Esophagus muscularis mucosa (tissue), 4 donors: ENCODE data around the gene ELL2.

ENCODE experiments used
- CTCF ChIP-seq, 3 experiments: fragments of 200-600 bp in 2 of 3; fragments of 450-650 bp in 1 of 3; sonication (generic) in 2 of 3; IDR thresholded peaks; one replicate each; pipeline ENCODE4 v1.5.1; 2017 to 2019; ENCODE audit warnings: antibody characterized with exemption in 3 of 3, mild to moderate bottlenecking in 2 of 3, moderate library complexity in 1 of 3
- EP300 ChIP-seq: sonication (generic); formaldehyde crosslinking; IDR thresholded peaks from one replicate; pipeline ENCODE4 v1.6.1; 2017; ENCODE audit warnings: antibody characterized with exemption
- POLR2A ChIP-seq: fragments of 450-650 bp; IDR thresholded peaks from one replicate; pipeline ENCODE4 v1.6.1; 2017; ENCODE audit warnings: antibody characterized with exemption, moderate library complexity, mild to moderate bottlenecking, low read depth

DNA sequence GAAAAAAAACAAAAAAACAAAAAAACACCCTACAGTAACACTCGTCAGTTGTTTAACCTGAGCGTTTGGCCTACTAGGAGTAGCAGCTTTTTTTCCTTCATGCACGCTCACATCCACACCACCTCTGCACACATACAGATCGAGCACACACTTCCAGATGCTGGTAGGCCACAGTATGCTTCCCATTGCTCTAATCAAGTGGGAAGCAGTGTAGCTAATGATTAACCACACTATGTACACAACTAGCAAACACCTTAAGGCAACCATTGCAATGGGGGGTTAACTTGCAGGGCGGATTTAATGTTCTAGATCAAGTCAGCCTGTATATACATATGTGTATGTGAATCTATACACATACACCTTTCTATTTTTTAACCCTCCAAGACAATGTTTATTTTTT lies 73.7 kb downstream of the ELL2 start:
- no peak for TF ChIP-seq CTCF (IDR thresholded peaks at IDR 0.05)
- TF ChIP-seq POLR2A, result no peak
- no peak for TF ChIP-seq EP300
